HepG2 (cell line): ENCODE measurements around the gene PIK3CB. TPM values are rescaled to one million over a fixed set of nuclear protein-coding genes. Genes with fewer than 3 reads are reported as not detected.

Experiments used
- AHR ChIP-seq: IDR thresholded peaks from 2 replicates; pipeline ENCODE4 v1.6.1; 2018; ENCODE audit warnings: missing genetic modification reagents, missing compliant biosample characterization
- ARNT2 ChIP-seq: sonication (generic); formaldehyde crosslinking; IDR thresholded peaks from 2 replicates; pipeline ENCODE4 v1.8.0; 2022; ENCODE audit warnings: mild to moderate bottlenecking, low read depth, missing genetic modification reagents, moderate library complexity
- CREB1 ChIP-seq, 2 experiments: fragments of 450-650 bp in 1 of 2; IDR thresholded peaks; 2 replicates each; pipeline ENCODE4 v1.6.1; 2016 to 2017; ENCODE audit warnings: control low read depth in 1 of 2, mild to moderate bottlenecking in 1 of 2, missing compliant biosample characterization in 1 of 2, missing genetic modification characterization in 1 of 2
- GATA4 ChIP-seq: sonication (generic); IDR thresholded peaks from 2 replicates; pipeline ENCODE4 v1.6.1; 2016; ENCODE audit warnings: antibody characterized with exemption, low read depth, borderline replicate concordance
- KLF6 ChIP-seq: IDR thresholded peaks from 2 replicates; pipeline ENCODE4 v1.8.0; 2016; ENCODE audit warnings: missing biosample characterization, missing genetic modification reagents
- MTA3 ChIP-seq: sonication (generic); formaldehyde crosslinking; IDR thresholded peaks from 2 replicates; pipeline ENCODE4 v1.4.0; 2020; ENCODE audit warnings: missing genetic modification reagents
- REXO4 ChIP-seq: sonication (generic); formaldehyde crosslinking; IDR thresholded peaks from 2 replicates; pipeline ENCODE4 v1.8.0; 2022; ENCODE audit warnings: missing genetic modification reagents, mild to moderate bottlenecking, borderline replicate concordance
- SIX4 ChIP-seq: sonication (generic); formaldehyde crosslinking; IDR thresholded peaks from 2 replicates; pipeline ENCODE4 v1.4.0; 2020; ENCODE audit warnings: missing genetic modification reagents
- ZBTB10 ChIP-seq: sonication (generic); formaldehyde crosslinking; IDR thresholded peaks from 2 replicates; pipeline ENCODE4 v1.4.0; 2020; ENCODE audit warnings: missing genetic modification reagents, borderline replicate concordance
- ZBTB46 ChIP-seq: sonication (generic); formaldehyde crosslinking; IDR thresholded peaks from 2 replicates; pipeline ENCODE4 v1.4.0; 2020; ENCODE audit warnings: mild to moderate bottlenecking, missing genetic modification reagents, borderline replicate concordance
- ZNF121 ChIP-seq: sonication (generic); formaldehyde crosslinking; IDR thresholded peaks from 2 replicates; pipeline ENCODE4 v1.5.0; 2020; ENCODE audit warnings: mild to moderate bottlenecking, missing genetic modification reagents
- ZNF333 ChIP-seq: sonication (generic); formaldehyde crosslinking; IDR thresholded peaks from 2 replicates; pipeline ENCODE4 v1.4.0; 2020; ENCODE audit warnings: mild to moderate bottlenecking, missing genetic modification reagents, borderline replicate concordance
- ZNF543 ChIP-seq: sonication (generic); formaldehyde crosslinking; IDR thresholded peaks from 2 replicates; pipeline ENCODE4 v1.4.0; 2020; ENCODE audit warnings: mild to moderate bottlenecking, missing genetic modification reagents
- ZNF609 ChIP-seq: sonication (generic); formaldehyde crosslinking; IDR thresholded peaks from 2 replicates; pipeline ENCODE4 v1.4.0; 2020; ENCODE audit warnings: mild to moderate bottlenecking, missing genetic modification reagents, borderline replicate concordance
- ZSCAN12 ChIP-seq: sonication (generic); formaldehyde crosslinking; IDR thresholded peaks from 2 replicates; pipeline ENCODE4 v1.9.0; 2021; ENCODE audit warnings: mild to moderate bottlenecking, missing genetic modification reagents
- polyA plus RNA-seq, 8 experiments: library from polyadenylated mRNA; depleted of rRNA in 3 of 8; stranded (reverse) in 7 of 8; unstranded in 1 of 8; fragments of >200 nt; fragmentation: Illumina TruSeq in 4 of 8; extraction: Trizol in 4 of 8; gene quantifications; 2 replicates each; pipeline versions ENCODE4 v1.2.1 to v1.2.3, GENCODE V29; 2011 to 2016; ENCODE audit warnings: low read depth in 4 of 8, missing spikeins in 1 of 8, mixed read lengths in 1 of 8; ENCODE audit not compliant: insufficient read depth in 1 of 8
- total RNA-seq, 5 experiments: library from RNA; depleted of rRNA; stranded (reverse); fragments of >200 nt; fragmentation: Illumina TruSeq; extraction: Trizol; gene quantifications; 2 replicates each; pipeline ENCODE4 v1.2.3, GENCODE V29; 2016; ENCODE audit warnings: low read depth in 1 of 5

Gene PIK3CB
- total and polyA plus RNA-seq, 2 of the 13 experiments (the other 11 are each of a cell fraction or from before 2014, with no cell fraction given) = 6.6 to 18.7 TPM

DNA sequence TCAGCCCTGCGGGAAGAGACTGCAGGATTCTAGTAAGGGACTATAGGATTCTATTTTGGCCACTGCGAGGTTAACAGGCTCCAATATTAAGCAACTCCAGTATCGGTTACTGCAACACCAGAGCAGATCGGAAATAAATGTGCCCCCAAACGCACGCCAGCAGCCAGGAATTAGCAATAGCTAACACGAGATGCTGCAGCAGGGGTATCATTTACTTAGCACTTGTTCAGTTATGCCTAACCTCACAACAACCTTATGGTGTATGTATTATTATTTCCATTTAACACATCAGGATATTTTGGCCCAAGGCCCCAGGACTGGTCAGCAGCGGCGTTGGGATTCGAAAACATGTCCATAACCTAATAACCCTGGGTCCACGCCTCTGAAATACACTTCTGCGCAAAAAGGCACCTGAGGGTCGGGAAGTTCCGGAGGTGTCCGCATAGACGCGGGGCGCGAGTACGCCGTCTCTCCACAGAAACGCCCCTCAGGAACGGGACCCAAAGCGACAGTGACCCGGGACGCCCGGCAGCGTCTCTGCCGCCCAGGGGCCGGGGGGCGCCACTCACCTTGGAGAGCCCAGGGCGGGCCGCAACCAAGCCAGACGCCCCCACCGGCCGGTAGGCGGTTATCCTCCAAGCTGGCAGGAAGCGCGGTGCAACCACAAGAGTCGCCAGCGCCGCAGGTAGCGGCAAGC is 681 bp downstream of the PIK3CB start (continued):
- TF ChIP-seq ZBTB10 (CRISPR knock-in tag) (0 out of 2 replicates have a peak, but pooled peaks have one; percentile 24), ZSCAN12 (CRISPR knock-in tag) (0 out of 2 replicates have a peak, but pooled peaks have one; percentile 56), ZNF333 (no peak), AHR (CRISPR knock-in tag) (no peak), MTA3 (CRISPR knock-in tag) (no peak), ZBTB46 (CRISPR knock-in tag) (no peak), SIX4 (CRISPR knock-in tag) (no peak), ARNT2 (CRISPR knock-in tag) (no peak), KLF6 (CRISPR knock-in tag) (no peak), ZNF609 (CRISPR knock-in tag) (no peak), REXO4 (CRISPR knock-in tag) (no peak), ZNF121 (CRISPR knock-in tag) (no peak), GATA4 (no peak), CREB1 (IDR thresholded peaks at IDR 0.05) (no peak), CREB1 (CRISPR knock-in tag; IDR thresholded peaks at IDR 0.05) (0 out of 2 replicates have a peak, but pooled peaks have one; percentile 1), ZNF543 (CRISPR knock-in tag) (no peak)
